IMR-90 (cell line): ENCODE data around the gene PGR. TPM values are rescaled to one million over a fixed set of nuclear protein-coding genes. Genes with fewer than 3 reads are reported as not detected.

ENCODE experiments used
- ATAC-seq: fragments of 200-7000 bp; cut with Tn5 transposase; 2 replicates; pipeline ENCODE4 v1.9.1; 2020; ENCODE audit warnings: low read depth, mild to moderate bottlenecking, moderate library complexity
- BruUV-seq: library from RNA; stranded (reverse); fragments of 400-500 nt; replicated peaks from 2 replicates; lab custom pipeline; 2021; lab: Mats Ljungman, UMichigan
- CTCF ChIA-PET: fragments of 300-600 bp; formaldehyde crosslinking; extraction: SDS; loops from one replicate; lab custom pipeline; 2021; ENCODE audit warnings: antibody characterized with exemption; lab: Yijun Ruan, JAX
- POLR2A ChIA-PET: fragments of 300-600 bp; sonication (Branson Sonifier 250); formaldehyde crosslinking; loops from one replicate; lab custom pipeline; 2022; ENCODE audit warnings: antibody characterized with exemption; ENCODE audit not compliant: unreplicated experiment; lab: Charles Lee
- DNase-seq: peaks from one replicate; pipeline ENCODE4 v3.0.0; 2013
- H2AFZ ChIP-seq: replicated peaks from 2 replicates; pipeline ENCODE3; 2013; ENCODE audit warnings: low read length, mild to moderate bottlenecking; ENCODE audit not compliant: poor library complexity
- H2AK5ac ChIP-seq: 2 replicates; pipeline ENCODE4 v1.6.1; 2013; ENCODE audit warnings: low read depth, low read length, inconsistent platforms
- H2AK9ac ChIP-seq: replicated peaks from 2 replicates; pipeline ENCODE3; 2013; ENCODE audit warnings: mild to moderate bottlenecking, low read depth, low read length, moderate library complexity; ENCODE audit not compliant: poor library complexity
- H2BK120ac ChIP-seq: 2 replicates; pipeline ENCODE4 v1.6.1; 2013; ENCODE audit warnings: low read depth, low read length, inconsistent platforms
- H2BK15ac ChIP-seq: 3 replicates; pipeline ENCODE4 v1.6.1; 2013; ENCODE audit warnings: low read depth, low read length, inconsistent platforms
- H2BK20ac ChIP-seq: 2 replicates; pipeline ENCODE4 v1.6.1; 2013; ENCODE audit warnings: low read depth, mild to moderate bottlenecking, inconsistent platforms, low read length, moderate library complexity
- H2BK5ac ChIP-seq: 2 replicates; pipeline ENCODE4 v1.6.1; 2013; ENCODE audit warnings: mild to moderate bottlenecking, low read depth, low read length, inconsistent platforms; ENCODE audit not compliant: poor library complexity, severe bottlenecking
- H3K14ac ChIP-seq: replicated peaks from 2 replicates; pipeline ENCODE4 v1.6.1; 2013; ENCODE audit warnings: low read depth, low read length, inconsistent platforms
- H3K18ac ChIP-seq: 2 replicates; pipeline ENCODE4 v1.6.1; 2013; ENCODE audit warnings: low read depth, low read length, control low read depth
- H3K23ac ChIP-seq: 2 replicates; pipeline ENCODE4 v1.6.1; 2013; ENCODE audit warnings: low read depth, low read length, inconsistent platforms
- H3K27ac ChIP-seq: 2 replicates; pipeline ENCODE4 v1.5.1; 2013; ENCODE audit warnings: mild to moderate bottlenecking, control low read depth, low read length; ENCODE audit not compliant: insufficient read depth
- H3K27me3 ChIP-seq: 2 replicates; pipeline ENCODE4 v1.6.1; 2013; ENCODE audit warnings: low read length; ENCODE audit not compliant: control insufficient read depth, insufficient read depth
- H3K36me3 ChIP-seq: 2 replicates; pipeline ENCODE4 v1.6.1; 2013; ENCODE audit warnings: low read length, mixed read lengths; ENCODE audit not compliant: control insufficient read depth, insufficient read depth
- H3K4ac ChIP-seq: 2 replicates; pipeline ENCODE4 v1.6.1; 2013; ENCODE audit warnings: low read depth, low read length, inconsistent platforms
- H3K4me1 ChIP-seq: 2 replicates; pipeline ENCODE4 v1.6.1; 2013; ENCODE audit warnings: low read length, mixed read lengths; ENCODE audit not compliant: control insufficient read depth, insufficient read depth
- H3K4me2 ChIP-seq: 2 replicates; pipeline ENCODE4 v1.6.1; 2013; ENCODE audit warnings: low read depth, mild to moderate bottlenecking, control low read depth, low read length, moderate library complexity
- H3K4me3 ChIP-seq: 2 replicates; pipeline ENCODE4 v1.5.1; 2013; ENCODE audit warnings: low read depth, mild to moderate bottlenecking, control low read depth, low read length, moderate library complexity; ENCODE audit not compliant: insufficient read depth
- H3K56ac ChIP-seq: 2 replicates; pipeline ENCODE4 v1.6.1; 2013; ENCODE audit warnings: low read length, inconsistent platforms; ENCODE audit not compliant: insufficient read depth; ENCODE audit errors: extremely low read depth
- H3K79me1 ChIP-seq, 2 experiments: 2 replicates each; pipeline ENCODE4 v1.6.1; 2013; ENCODE audit warnings: low read length in 2 of 2, inconsistent platforms in 1 of 2, low read depth in 1 of 2
- H3K9ac ChIP-seq: 2 replicates; pipeline ENCODE4 v1.6.1; 2013; ENCODE audit warnings: low read depth, low read length, control low read depth
- H3K9me1 ChIP-seq: 2 replicates; pipeline ENCODE4 v1.6.1; 2013; ENCODE audit warnings: low read length, inconsistent platforms; ENCODE audit not compliant: insufficient read depth
- H3K9me3 ChIP-seq: 2 replicates; pipeline ENCODE4 v1.6.1; 2013; ENCODE audit warnings: low read length; ENCODE audit not compliant: control insufficient read depth, insufficient read depth
- H4K20me1 ChIP-seq: 2 replicates; pipeline ENCODE4 v1.6.1; 2013; ENCODE audit warnings: low read length, inconsistent platforms; ENCODE audit not compliant: insufficient read depth
- H4K5ac ChIP-seq: 2 replicates; pipeline ENCODE4 v1.6.1; 2013; ENCODE audit warnings: mild to moderate bottlenecking, low read depth, low read length, control low read depth
- H4K8ac ChIP-seq, 2 experiments: 2 replicates each; pipeline ENCODE4 v1.6.1; 2013; ENCODE audit warnings: low read depth in 2 of 2, low read length in 2 of 2, control low read depth in 1 of 2, inconsistent platforms in 1 of 2
- H4K91ac ChIP-seq: 2 replicates; pipeline ENCODE4 v1.6.1; 2013; ENCODE audit warnings: low read depth, low read length, inconsistent platforms; ENCODE audit not compliant: insufficient read depth
- BHLHE40 ChIP-seq: fragments of 150-350 bp; IDR thresholded peaks from 2 replicates; pipeline ENCODE4 v1.6.1; 2016; ENCODE audit warnings: mild to moderate bottlenecking, low read depth, low read length
- CEBPB ChIP-seq: IDR thresholded peaks from 2 replicates; pipeline ENCODE4 v1.6.1; 2012; ENCODE audit warnings: low read depth, low read length, improper control_type of control experiment
- CHD1 ChIP-seq: IDR thresholded peaks from 2 replicates; pipeline ENCODE4 v1.6.1; 2012; ENCODE audit warnings: low read depth, low read length, improper control_type of control experiment
- CTCF ChIP-seq: conservative IDR thresholded peaks from 2 replicates; pipeline ENCODE4 v1.5.1; 2012; ENCODE audit warnings: mild to moderate bottlenecking, low read depth, low read length, improper control_type of control experiment
- ELK1 ChIP-seq: fragments of 150-350 bp; IDR thresholded peaks from 2 replicates; pipeline ENCODE4 v1.6.1; 2016; ENCODE audit warnings: low read depth, mild to moderate bottlenecking, low read length, moderate library complexity, borderline replicate concordance
- FOS ChIP-seq: fragments of 150-350 bp; IDR thresholded peaks from 2 replicates; pipeline ENCODE4 v1.6.1; 2016; ENCODE audit warnings: low read depth, low read length
- MAFK ChIP-seq: IDR thresholded peaks from 2 replicates; pipeline ENCODE4 v1.6.1; 2012; ENCODE audit warnings: low read depth, low read length, improper control_type of control experiment
- MAZ ChIP-seq: IDR thresholded peaks from 2 replicates; pipeline ENCODE4 v1.6.1; 2012; ENCODE audit warnings: low read depth, mild to moderate bottlenecking, low read length, improper control_type of control experiment, moderate library complexity, borderline replicate concordance
- MXI1 ChIP-seq: IDR thresholded peaks from 2 replicates; pipeline ENCODE4 v1.6.1; 2012; ENCODE audit warnings: low read depth, mild to moderate bottlenecking, low read length, moderate library complexity, borderline replicate concordance
- NFE2L2 ChIP-seq: fragments of 150-350 bp; IDR thresholded peaks from 2 replicates; pipeline ENCODE4 v1.6.1; 2016; ENCODE audit warnings: low read depth, mild to moderate bottlenecking, low read length
- POLR2A ChIP-seq: IDR thresholded peaks from 2 replicates; pipeline ENCODE4 v1.6.1; 2012; ENCODE audit warnings: mild to moderate bottlenecking, low read depth, low read length
- RAD21 ChIP-seq: IDR thresholded peaks from 2 replicates; pipeline ENCODE4 v1.6.1; 2012; ENCODE audit warnings: low read length, improper control_type of control experiment
- RCOR1 ChIP-seq: IDR thresholded peaks from 2 replicates; pipeline ENCODE4 v1.6.1; 2012; ENCODE audit warnings: mild to moderate bottlenecking, low read length, improper control_type of control experiment; ENCODE audit not compliant: insufficient replicate concordance
- RFX5 ChIP-seq: IDR thresholded peaks from 2 replicates; pipeline ENCODE4 v1.8.0; 2012; ENCODE audit warnings: low read depth, mild to moderate bottlenecking, low read length, moderate library complexity
- SMC3 ChIP-seq: fragments of 150-350 bp; IDR thresholded peaks from 2 replicates; pipeline ENCODE4 v1.6.1; 2016; ENCODE audit warnings: low read depth, mild to moderate bottlenecking, antibody characterized with exemption, low read length, moderate library complexity
- WGBS, 2 experiments: methylation state at CpG; one replicate each; pipeline versions ENCODE4 v1.1.5 to v1.1.7; 2013; ENCODE audit warnings: missing lambda C conversion rate in 2 of 2; ENCODE audit not compliant: insufficient read length in 1 of 2; ENCODE audit errors: extremely low coverage in 2 of 2; 5-methylcytosine and 5-hydroxymethylcytosine counted together
- dilution Hi-C: fragments of 300-500 bp; cut with HindIII; formaldehyde crosslinking; loops from one replicate; pipeline ENCODE4 v1.14.3; 2018; ENCODE audit warnings: low sequenced_read_pairs; ENCODE audit not compliant: unreplicated experiment
- in situ Hi-C: fragments of 300-500 bp; cut with MboI; formaldehyde crosslinking; loops from 3 replicates; pipeline ENCODE4 v1.14.3; 2019; ENCODE audit warnings: low sequenced_read_pairs, inconsistent platforms, mixed read lengths
- intact Hi-C: fragments of 100-400 bp; cut with micrococcal nuclease; formaldehyde crosslinking; loops from 2 replicates; pipeline ENCODE4 v1.10.0; 2022
- polyA plus RNA-seq, 3 experiments: library from polyadenylated mRNA; depleted of rRNA; stranded (reverse); fragments of >200 nt; gene quantifications; 2 replicates each; pipeline ENCODE4 v1.2.3, GENCODE V29; 2012; ENCODE audit warnings: low replicate concordance in 1 of 3
- total RNA-seq: library from RNA; depleted of rRNA; stranded (reverse); fragments of >200 nt; gene quantifications from 2 replicates; pipeline ENCODE4 v1.2.3, GENCODE V29; 2012
- TF ChIP-seq, protein P1 (sequence below): fragments of 150-350 bp; IDR thresholded peaks from 2 replicates; pipeline ENCODE4 v1.6.1; 2017; ENCODE audit warnings: mild to moderate bottlenecking, antibody characterized with exemption, low read length, low read depth

PGR gene
- total and polyA plus RNA-seq, 2 of the 4 experiments (the other 2 are of a cell fraction), result under 0.01 TPM; not detected in 1

DNA sequence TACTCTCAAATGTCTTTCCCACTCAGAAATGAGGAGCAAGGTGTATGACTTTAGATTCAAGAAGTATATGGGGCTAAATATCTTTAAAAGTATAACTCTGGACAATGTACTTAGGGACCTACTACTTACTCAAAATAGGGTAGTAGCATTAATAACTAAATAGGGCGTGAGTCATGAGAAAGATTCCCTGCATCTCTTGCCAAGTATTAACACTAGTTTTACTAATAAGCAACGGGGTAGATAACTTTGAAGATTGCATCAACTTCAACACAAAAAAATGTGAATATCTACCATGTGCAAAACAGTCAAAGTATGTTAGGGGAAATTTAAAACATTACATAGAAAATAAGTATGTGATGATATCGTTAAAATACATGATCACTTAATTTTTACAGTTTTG is 99.6 kb downstream of the PGR start:
- no peaks in the 10 kb centered on the region for H3K36me3 ChIP-seq
- no peak overlapping the region for H2AK5ac ChIP-seq
- no peak overlapping the region for H3K23ac ChIP-seq
- H4K8ac ChIP-seq, result no peak overlapping the region
- no peaks in the 10 kb centered on the region for H3K27me3 ChIP-seq
- no peak overlapping the region for H4K5ac ChIP-seq
- WGBS, 2 experiments, result no CpG with 5 or more reads among the region's 3 CpGs
- no peak overlapping the region for H3K56ac ChIP-seq
- no peak overlapping the region for H3K18ac ChIP-seq
- no peak overlapping the region for H3K4me2 ChIP-seq
- no peaks in the 10 kb centered on the region for H3K9me3 ChIP-seq
- no peak overlapping the region for H2BK120ac ChIP-seq
- TF ChIP-seq CEBPB (no peak), ELK1 (no peak), CTCF (no peak), RFX5 (no peak), MAZ (no peak), MAFK (no peak), BHLHE40 (no peak), MXI1 (no peak), SMC3 (no peak), FOS (no peak), NFE2L2 (no peak), RCOR1 (no peak), POLR2A (no peak), CHD1 (no peak), RAD21 (no peak)
- TF ChIP-seq, protein P1, sequence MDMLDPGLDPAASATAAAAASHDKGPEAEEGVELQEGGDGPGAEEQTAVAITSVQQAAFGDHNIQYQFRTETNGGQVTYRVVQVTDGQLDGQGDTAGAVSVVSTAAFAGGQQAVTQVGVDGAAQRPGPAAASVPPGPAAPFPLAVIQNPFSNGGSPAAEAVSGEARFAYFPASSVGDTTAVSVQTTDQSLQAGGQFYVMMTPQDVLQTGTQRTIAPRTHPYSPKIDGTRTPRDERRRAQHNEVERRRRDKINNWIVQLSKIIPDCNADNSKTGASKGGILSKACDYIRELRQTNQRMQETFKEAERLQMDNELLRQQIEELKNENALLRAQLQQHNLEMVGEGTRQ, result no peak
- dilution Hi-C loops (no loop called here), intact Hi-C loops (no loop called here), in situ Hi-C loops (no loop called here)
- H2AFZ ChIP-seq, result no peak overlapping the region
- no peaks in the 10 kb centered on the region for H3K79me1 ChIP-seq
- H3K27ac ChIP-seq, result no peak overlapping the region
- no peak overlapping the region for H4K91ac ChIP-seq
- H3K4ac ChIP-seq, result no peak overlapping the region
- no peak overlapping the region for H3K4me3 ChIP-seq
- no peak overlapping the region for H3K14ac ChIP-seq
- no peak overlapping the region for H3K9ac ChIP-seq
- ATAC-seq (no peak), DNase-seq (no peak)
- H2BK20ac ChIP-seq, result no peak overlapping the region
- CTCF ChIA-PET, result no interaction called here
- BruUV-seq, result no TSS peak
- no peak overlapping the region for H2BK15ac ChIP-seq
- no peak overlapping the region for H2AK9ac ChIP-seq
- POLR2A ChIA-PET, result no interaction called here
- H3K9me1 ChIP-seq, result no peaks in the 10 kb centered on the region
- H4K20me1 ChIP-seq, result no peaks in the 10 kb centered on the region
- no peak overlapping the region for H2BK5ac ChIP-seq
- H3K4me1 ChIP-seq, result no peaks in the 10 kb centered on the region
